ENCODE results near the gene TNF. TPM values are rescaled to one million over a fixed set of nuclear protein-coding genes. Genes with fewer than 3 reads are reported as not detected.
A peak's percentile ranks its signal among the peaks of the same experiment; 100 is the strongest.

The TNF gene
- total RNA-seq, 1 donor from 2014 or later = 0.60 TPM

DNA sequence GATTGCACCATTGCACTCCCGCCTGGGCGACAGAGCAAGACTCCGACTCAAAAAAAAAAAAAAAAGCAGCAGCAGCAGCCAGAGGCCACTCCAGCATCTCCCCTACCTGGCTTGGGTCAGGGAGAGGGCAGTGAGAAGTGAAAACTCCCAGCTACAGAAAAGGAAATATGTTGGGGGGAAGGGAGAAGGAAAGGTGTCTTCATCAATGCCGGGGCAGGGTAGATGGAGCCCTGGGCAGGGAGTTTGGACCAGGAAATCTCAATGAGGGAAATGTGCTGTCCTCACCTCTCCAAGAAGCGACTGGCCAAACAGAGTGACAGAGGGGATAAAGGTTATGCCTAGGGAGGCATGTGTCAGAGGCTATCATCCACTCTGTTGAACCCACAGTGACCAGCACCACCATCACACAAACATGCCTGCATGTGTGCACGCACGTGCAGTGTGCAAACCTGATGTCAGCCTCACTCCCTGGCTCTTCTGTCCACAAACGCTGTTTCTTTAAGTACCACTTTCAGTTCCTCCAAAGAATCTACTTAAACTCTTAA lies 38.8 kb downstream of the TNF start:
- TF ChIP-seq, protein P1, sequence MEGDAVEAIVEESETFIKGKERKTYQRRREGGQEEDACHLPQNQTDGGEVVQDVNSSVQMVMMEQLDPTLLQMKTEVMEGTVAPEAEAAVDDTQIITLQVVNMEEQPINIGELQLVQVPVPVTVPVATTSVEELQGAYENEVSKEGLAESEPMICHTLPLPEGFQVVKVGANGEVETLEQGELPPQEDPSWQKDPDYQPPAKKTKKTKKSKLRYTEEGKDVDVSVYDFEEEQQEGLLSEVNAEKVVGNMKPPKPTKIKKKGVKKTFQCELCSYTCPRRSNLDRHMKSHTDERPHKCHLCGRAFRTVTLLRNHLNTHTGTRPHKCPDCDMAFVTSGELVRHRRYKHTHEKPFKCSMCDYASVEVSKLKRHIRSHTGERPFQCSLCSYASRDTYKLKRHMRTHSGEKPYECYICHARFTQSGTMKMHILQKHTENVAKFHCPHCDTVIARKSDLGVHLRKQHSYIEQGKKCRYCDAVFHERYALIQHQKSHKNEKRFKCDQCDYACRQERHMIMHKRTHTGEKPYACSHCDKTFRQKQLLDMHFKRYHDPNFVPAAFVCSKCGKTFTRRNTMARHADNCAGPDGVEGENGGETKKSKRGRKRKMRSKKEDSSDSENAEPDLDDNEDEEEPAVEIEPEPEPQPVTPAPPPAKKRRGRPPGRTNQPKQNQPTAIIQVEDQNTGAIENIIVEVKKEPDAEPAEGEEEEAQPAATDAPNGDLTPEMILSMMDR (IDR thresholded peaks at IDR 0.05; ENCODE audit: unreplicated experiment) = no peak
- Mint-ChIP-seq H3K27ac (peak overlapping the region; percentile 21), H3K27me3 (ENCODE audit: low read depth) (no peaks in the 10 kb centered on the region), H3K4me3 (no peak overlapping the region), H3K36me3 (no peaks in the 10 kb centered on the region), H3K9me3 (no peaks in the 10 kb centered on the region), H3K4me1 (peaks cover 35% of the 10 kb centered on the region)
- DNase-seq (ENCODE audit: low spot score in 2 of 2, unreplicated experiment in 2 of 2) = no peak

GRCh38 chr6:31614684-31615578 lies 39.6 kb downstream of the TNF start, which contains the start of gene AIF1:
TSS of gene AIF1 (plus strand) at chr6:31615234. CDS start at chr6:31615330, 96 bp downstream.
- Mint-ChIP-seq H3K9me3 (no peaks in the 10 kb centered on the region), H3K4me1 (peaks cover 31% of the 10 kb centered on the region), H3K27ac (peak within 1 kb of the TSS; percentile 21), H3K27me3 (ENCODE audit: low read depth) (no peaks in the 10 kb centered on the region), H3K4me3 (no peak within 1 kb of the TSS), H3K36me3 (no peaks in the 10 kb centered on the region)
- DNase-seq (ENCODE audit: low spot score in 2 of 2, unreplicated experiment in 2 of 2) = no peak
- TF ChIP-seq, protein P1 (IDR thresholded peaks at IDR 0.05; ENCODE audit: unreplicated experiment) = no peak

DNA sequence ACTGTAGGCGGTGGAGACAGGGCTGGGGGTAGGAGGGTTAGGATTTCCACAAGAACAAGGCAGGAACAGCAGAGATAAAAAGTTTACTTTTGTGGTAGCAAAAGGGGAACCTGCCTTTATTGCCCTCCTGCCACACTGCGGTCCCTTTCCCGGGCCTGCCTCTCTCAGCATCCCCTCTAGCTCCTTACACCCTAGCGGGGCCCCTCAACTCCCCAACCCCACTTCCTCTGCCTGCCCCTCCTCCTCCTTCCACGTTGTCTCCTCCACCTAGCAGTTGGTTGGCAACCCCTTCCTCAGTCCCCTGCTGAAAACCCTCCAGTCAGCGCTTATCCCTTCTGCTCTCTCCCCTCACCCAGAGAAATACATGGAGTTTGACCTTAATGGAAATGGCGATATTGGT lies 40.4 kb downstream of the TNF start:
- Mint-ChIP-seq H3K4me3 (no peak overlapping the region), H3K4me1 (peaks cover 26% of the 10 kb centered on the region), H3K9me3 (no peaks in the 10 kb centered on the region), H3K27me3 (ENCODE audit: low read depth) (no peaks in the 10 kb centered on the region), H3K36me3 (no peaks in the 10 kb centered on the region), H3K27ac (peak overlapping the region; percentile 21)
- TF ChIP-seq, protein P1 (IDR thresholded peaks at IDR 0.05; ENCODE audit: unreplicated experiment) = no peak
- no peak for DNase-seq (ENCODE audit: low spot score in 2 of 2, unreplicated experiment in 2 of 2)

DNA sequence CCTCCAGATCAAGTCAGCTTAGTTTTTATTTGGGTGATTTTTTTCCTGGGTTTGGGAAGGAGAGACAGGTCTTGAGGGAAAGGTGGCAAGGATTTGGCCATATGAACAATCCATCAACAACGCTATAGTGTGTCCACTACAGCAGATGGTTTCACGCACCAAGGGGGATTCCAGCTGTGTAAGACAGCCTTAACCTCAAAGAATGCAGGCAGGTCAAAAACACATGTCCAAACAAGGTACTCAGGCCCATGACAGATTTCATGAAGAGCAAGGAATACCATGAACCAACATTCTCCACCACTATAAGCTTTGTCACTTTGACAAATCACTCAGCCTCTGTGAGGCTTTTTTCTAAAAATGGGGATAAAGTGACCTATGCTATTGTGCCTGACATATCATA lies 41.6 kb downstream of the TNF start:
- Mint-ChIP-seq H3K4me1 (peaks cover 29% of the 10 kb centered on the region), H3K27ac (no peak overlapping the region), H3K27me3 (ENCODE audit: low read depth) (no peaks in the 10 kb centered on the region), H3K9me3 (no peaks in the 10 kb centered on the region), H3K36me3 (no peaks in the 10 kb centered on the region), H3K4me3 (no peak overlapping the region)
- no peak for DNase-seq (ENCODE audit: low spot score in 2 of 2, unreplicated experiment in 2 of 2)
- TF ChIP-seq, protein P1 (IDR thresholded peaks at IDR 0.05; ENCODE audit: unreplicated experiment) = no peak

- Mint-ChIP-seq H3K36me3 (peaks cover 12% of the 10 kb centered on the region), H3K4me1 (peaks cover 33% of the 10 kb centered on the region), H3K4me3 (peak overlapping the region; percentile 81), H3K27ac (peak overlapping the region; percentile 99), H3K27me3 (ENCODE audit: low read depth) (no peaks in the 10 kb centered on the region), H3K9me3 (no peaks in the 10 kb centered on the region)
- TF ChIP-seq, protein P1 (IDR thresholded peaks at IDR 0.05; ENCODE audit: unreplicated experiment) = no peak
- DNase-seq (ENCODE audit: low spot score in 2 of 2, unreplicated experiment in 2 of 2) = peak; percentile 87 to 93
Measured at GRCh38 chr6:31619805-31620585, 44.6 kb downstream of the TNF start.

Measured in mesothelial cell of epicardium (in vitro differentiated cells).